Measurements from ENCODE around the gene CRACDL.

- TF ChIP-seq CTCF (IDR thresholded peaks at IDR 0.05; ENCODE audit: extremely low read depth in 1 of 2, insufficient read depth in 1 of 2, low read depth in 1 of 2, low read length in 2 of 2) (no peak), POLR2AphosphoS5 (IDR thresholded peaks at IDR 0.05; ENCODE audit: insufficient read depth, low read depth, low read length) (no peak), EZH2 (IDR thresholded peaks at IDR 0.05; ENCODE audit: borderline replicate concordance, low read depth, low read length, severe bottlenecking) (no peak), POLR2A (IDR thresholded peaks at IDR 0.05; ENCODE audit: low read depth, low read length) (no peak), JUN (IDR thresholded peaks at IDR 0.05; ENCODE audit: borderline replicate concordance, insufficient read depth, insufficient read length, low read depth) (no peak), MYC (IDR thresholded peaks at IDR 0.05; ENCODE audit: low read depth, low read length) (no peak), MAX (IDR thresholded peaks at IDR 0.05; ENCODE audit: insufficient read depth, insufficient read length) (no peak), FOS (IDR thresholded peaks at IDR 0.05; ENCODE audit: borderline replicate concordance, insufficient read depth, low read length) (no peak), GATA2 (IDR thresholded peaks at IDR 0.05; ENCODE audit: insufficient read depth, insufficient read length, low read depth, low read length) (no peak)
Observed at GRCh38 chr2:98849113-98849512, 86.9 kb downstream of the CRACDL start.
